Stomach (tissue), 9 donors: ENCODE data around the gene NODAL. TPM values are rescaled to one million over a fixed set of nuclear protein-coding genes. Genes with fewer than 3 reads are reported as not detected.

Source experiments
- DNase-seq, 2 donors: peaks; one replicate each; pipeline versions ENCODE4 v3.0.0 to v3.0.0-alpha.2; 2013 to 2019
- H3K27ac ChIP-seq, 5 donors: fragments of 200-600 bp in 4 of 5; sonication (generic) in 4 of 5; one replicate each; pipeline ENCODE4 v1.5.1; 2013 to 2019; ENCODE audit warnings: mild to moderate bottlenecking in 1 of 5, moderate library complexity in 1 of 5
- H3K27me3 ChIP-seq, 3 donors: fragments of 200-600 bp; sonication (generic); one replicate each; pipeline ENCODE4 v1.5.1; 2017 to 2019; ENCODE audit warnings: mixed run types in 1 of 3
- H3K36me3 ChIP-seq, 4 donors: fragments of 200-600 bp; sonication (generic); 1 replicate in 3 of 4; 2 replicates in 1 of 4; pipeline ENCODE4 v1.5.1; 2016 to 2019
- H3K4me1 ChIP-seq, 4 donors: fragments of 200-600 bp; sonication (generic); one replicate each; pipeline ENCODE4 v1.5.1; 2016 to 2019
- H3K4me3 ChIP-seq, 4 donors: fragments of 200-600 bp; sonication (generic) in 3 of 4; one replicate each; pipeline ENCODE4 v1.5.1; 2016 to 2019; ENCODE audit warnings: mild to moderate bottlenecking in 1 of 4
- H3K9me3 ChIP-seq, 4 donors: fragments of 200-600 bp; sonication (generic); one replicate each; pipeline ENCODE4 v1.5.1; 2016 to 2019
- CTCF ChIP-seq, 7 experiments: fragments of 450-650 bp in 4 of 7; fragments of 200-600 bp in 3 of 7; sonication (generic) in 3 of 7; IDR thresholded peaks; one replicate each; pipeline ENCODE4 v1.5.1; 2016 to 2019; ENCODE audit warnings: antibody characterized with exemption in 7 of 7, control low read depth in 2 of 7, mild to moderate bottlenecking in 1 of 7
- EP300 ChIP-seq: sonication (generic); formaldehyde crosslinking; IDR thresholded peaks from one replicate; pipeline ENCODE4 v1.6.1; 2017; ENCODE audit warnings: antibody characterized with exemption
- POLR2A ChIP-seq, 4 donors: fragments of 450-650 bp; IDR thresholded peaks; one replicate each; pipeline ENCODE4 v1.6.1; 2016; ENCODE audit warnings: antibody characterized with exemption in 4 of 4, control low read depth in 2 of 4, mild to moderate bottlenecking in 1 of 4, moderate library complexity in 1 of 4
- POLR2AphosphoS5 ChIP-seq, 3 donors: sonication (generic); formaldehyde crosslinking; IDR thresholded peaks; one replicate each; pipeline ENCODE4 v1.6.1; 2016; ENCODE audit warnings: antibody characterized with exemption in 3 of 3
- WGBS, 5 donors: extraction: QIAGEN DNeasy Blood & Tissue Kit in 3 of 5; methylation state at CpG; one replicate each; pipeline versions ENCODE4 v1.1.5 to v1.1.7; 2013 to 2018; 5-methylcytosine and 5-hydroxymethylcytosine counted together
- intact Hi-C: fragments of 100-400 bp; cut with DNase I; formaldehyde crosslinking; loops from one replicate; pipeline ENCODE4 v1.15.1; 2023; ENCODE audit warnings: low total_unique reads
- polyA plus RNA-seq, 3 donors: library from polyadenylated mRNA; stranded (reverse); fragments of 200-250 nt; gene quantifications; one replicate each; pipeline ENCODE4 v1.2.3, GENCODE V29; 2013
- total RNA-seq, 5 donors: library from RNA; depleted of rRNA; stranded (reverse); fragments of >200 nt; gene quantifications; one replicate each; pipeline versions ENCODE4 v1.1.0 to v1.2.3, GENCODE V29; 2014 to 2016
- donor health status: healthy with polysubstance abuse.
- donor health status: Bipolar disorder and iron deficiency.
- donor health status: healthy.

The NODAL gene
- total and polyA plus RNA-seq, 8 donors = not detected

- Histone ChIP-seq H3K4me1 (peaks cover 34 to 54% (median 46%) of the 10 kb centered on the region in 4 donors), H3K36me3 (no peaks in the 10 kb centered on the region), H3K9me3 (no peaks in the 10 kb centered on the region), H3K27me3 (peaks cover 0 to 39% (median 17%) of the 10 kb centered on the region in 3 donors), H3K4me3 (peak overlapping the region; percentile 60 to 66 (median 62)), H3K27ac (peak overlapping the region in 4 of 5 donors; percentile 73 to 91 (median 78))
- TF ChIP-seq CTCF (IDR thresholded peaks at IDR 0.05) (no peak), POLR2AphosphoS5 (IDR thresholded peaks at IDR 0.05) (peak in 2 of 3 donors; percentile 8 to 10), POLR2A (IDR thresholded peaks at IDR 0.05) (no peak), EP300 (no peak)
- intact Hi-C loops = no loop called here
- peak in 1 of 2 donors; percentile 84 for DNase-seq
- WGBS, 5 donors = 6 to 10% (median 8%) methylated on average over 22 to 27 of the region's 27 CpGs
Observed at GRCh38 chr10:70477661-70478162, 36.2 kb upstream of the NODAL start.

GRCh38 chr10:70476249-70477035, 35.0 kb upstream of the NODAL start:
- no peak for TF ChIP-seq EP300
- TF ChIP-seq POLR2A (IDR thresholded peaks at IDR 0.05) = no peak
- no peak for TF ChIP-seq CTCF (IDR thresholded peaks at IDR 0.05)
- no peak for TF ChIP-seq POLR2AphosphoS5 (IDR thresholded peaks at IDR 0.05)
- no peaks in the 10 kb centered on the region for H3K9me3 ChIP-seq
- H3K36me3 ChIP-seq = no peaks in the 10 kb centered on the region
- DNase-seq = no peak
- H3K4me3 ChIP-seq = no peak overlapping the region
- H3K27me3 ChIP-seq = peaks cover 0 to 51% (median 17%) of the 10 kb centered on the region in 3 donors
- peaks cover 24 to 41% (median 34%) of the 10 kb centered on the region in 4 donors for H3K4me1 ChIP-seq
- no peak overlapping the region for H3K27ac ChIP-seq
- WGBS, 5 donors = 60 to 71% (median 64%) methylated on average over 7 of the region's 7 CpGs
- intact Hi-C loops = no loop called here

GRCh38 chr10:70475661-70476060, 34.2 kb upstream of the NODAL start:
- peaks cover 19 to 33% (median 29%) of the 10 kb centered on the region in 4 donors for H3K4me1 ChIP-seq
- H3K9me3 ChIP-seq = no peaks in the 10 kb centered on the region
- H3K36me3 ChIP-seq = no peaks in the 10 kb centered on the region
- no peak overlapping the region for H3K27ac ChIP-seq
- no peak overlapping the region for H3K4me3 ChIP-seq
- H3K27me3 ChIP-seq = peaks cover 0 to 51% (median 17%) of the 10 kb centered on the region in 3 donors
- no peak for TF ChIP-seq POLR2AphosphoS5 (IDR thresholded peaks at IDR 0.05)
- TF ChIP-seq EP300 = no peak
- no peak for TF ChIP-seq POLR2A (IDR thresholded peaks at IDR 0.05)
- TF ChIP-seq CTCF (IDR thresholded peaks at IDR 0.05) = no peak
- 70 to 82% (median 75%) methylated on average over 8 of the region's 8 CpGs for WGBS, 5 donors
- intact Hi-C loops = no loop called here
- no peak for DNase-seq

- no peak overlapping the region for H3K27ac ChIP-seq
Observed at GRCh38 chr10:70474780-70475179, 33.3 kb upstream of the NODAL start.

More at GRCh38 chr10:70474780-70475179, 33.3 kb upstream of the NODAL start:
- Histone ChIP-seq H3K36me3 (no peaks in the 10 kb centered on the region), H3K27me3 (peaks cover 0 to 47% (median 17%) of the 10 kb centered on the region in 3 donors), H3K4me3 (no peak overlapping the region), H3K9me3 (no peaks in the 10 kb centered on the region), H3K4me1 (peaks cover 18 to 24% (median 21%) of the 10 kb centered on the region in 4 donors)
- no peak for DNase-seq
- intact Hi-C loops = no loop called here
- 82 to 98% (median 96%) methylated on average over 2 of the region's 2 CpGs for WGBS, 5 donors
- no peak for TF ChIP-seq POLR2AphosphoS5 (IDR thresholded peaks at IDR 0.05)
- TF ChIP-seq EP300 = no peak
- no peak for TF ChIP-seq POLR2A (IDR thresholded peaks at IDR 0.05)
- no peak for TF ChIP-seq CTCF (IDR thresholded peaks at IDR 0.05)
